Activated CD8-positive, alpha-beta memory T cell treated with anti-CD3 and anti-CD28 coated beads, Interleukin-2, amount 50 U/mL, for 4 hours (primary cell): Measurements from ENCODE around the gene TNFRSF1B.

ENCODE experiments used
- DNase-seq: peaks from one replicate; pipeline ENCODE4 v3.0.0-alpha.2; 2020

Gene TNFRSF1B

DNA sequence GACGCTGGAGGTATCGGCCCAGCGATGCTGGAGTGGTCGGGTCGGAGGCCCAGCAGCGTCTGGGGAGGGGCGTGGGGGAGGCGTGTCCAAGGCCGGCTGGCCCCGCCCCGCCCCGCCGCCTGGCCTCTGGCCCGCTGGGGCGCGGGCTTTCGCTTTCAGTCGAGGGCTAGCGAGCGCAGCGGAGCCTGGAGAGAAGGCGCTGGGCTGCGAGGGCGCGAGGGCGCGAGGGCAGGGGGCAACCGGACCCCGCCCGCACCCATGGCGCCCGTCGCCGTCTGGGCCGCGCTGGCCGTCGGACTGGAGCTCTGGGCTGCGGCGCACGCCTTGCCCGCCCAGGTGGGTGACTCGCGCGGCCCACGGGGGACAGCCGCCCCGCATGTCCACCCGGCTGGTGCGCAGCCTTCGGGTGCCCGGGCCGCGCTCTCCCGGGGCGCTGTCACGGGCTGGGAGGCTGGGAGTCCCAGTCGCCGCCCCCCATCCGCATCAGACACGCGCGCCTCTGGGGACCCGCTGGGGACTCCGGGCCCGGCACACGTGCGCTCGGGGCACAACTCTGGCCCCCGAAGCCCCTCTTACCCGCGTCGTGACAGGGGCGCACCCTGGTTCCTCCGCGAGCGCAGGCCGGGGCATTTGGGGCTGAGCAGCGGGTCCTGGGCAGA is at the start of gene TNFRSF1B:
Gene TNFRSF1B (plus strand): TSS at position 158 of the 659 bp plus-strand sequence. CDS start 101 bp downstream, at position 259.
- peak; percentile 77 for DNase-seq

DNA sequence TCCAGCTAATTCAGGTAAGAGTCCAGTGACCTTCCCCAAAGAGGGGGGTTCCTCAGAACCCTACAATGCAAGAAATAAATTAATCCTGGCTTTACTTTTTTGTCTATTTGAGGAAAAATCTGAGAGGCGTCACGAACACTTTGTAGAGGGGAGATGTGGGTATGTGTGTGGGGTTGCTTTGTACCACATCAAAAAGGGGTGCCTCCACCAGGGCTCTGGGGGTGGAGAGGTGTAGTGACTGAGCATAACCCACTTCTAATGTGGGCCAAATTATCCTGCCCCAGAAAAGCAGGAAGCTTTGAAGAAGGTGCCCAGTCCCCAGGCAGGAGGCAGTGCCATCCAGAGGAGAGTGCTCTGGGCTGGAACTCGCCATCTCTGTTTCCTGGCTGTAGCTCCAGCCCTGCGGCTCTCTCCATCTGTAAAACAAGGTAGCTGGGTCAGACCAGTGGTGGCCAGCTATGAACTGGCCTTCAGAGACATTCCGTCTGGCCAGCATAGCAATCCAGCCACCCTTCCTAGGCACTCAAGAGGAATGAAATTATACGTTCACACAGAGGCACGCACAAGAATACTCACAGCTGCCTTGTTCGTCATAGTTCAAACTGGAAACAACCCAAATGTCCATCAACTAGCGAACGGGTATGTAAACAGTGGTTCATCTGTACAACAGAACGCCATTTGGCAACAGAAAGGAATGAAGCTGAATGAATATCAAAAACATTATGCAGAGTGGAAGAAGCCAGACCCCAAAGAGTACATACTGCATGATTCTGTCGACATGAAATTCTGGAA is 45.4 kb upstream of the TNFRSF1B start:
- no peak for DNase-seq

GRCh38 chr1:12123172-12123571 is 43.6 kb upstream of the TNFRSF1B start:
- no peak for DNase-seq

- DNase-seq = peak; percentile 83
Observed at GRCh38 chr1:12124693-12125421, 41.9 kb upstream of the TNFRSF1B start.

DNA sequence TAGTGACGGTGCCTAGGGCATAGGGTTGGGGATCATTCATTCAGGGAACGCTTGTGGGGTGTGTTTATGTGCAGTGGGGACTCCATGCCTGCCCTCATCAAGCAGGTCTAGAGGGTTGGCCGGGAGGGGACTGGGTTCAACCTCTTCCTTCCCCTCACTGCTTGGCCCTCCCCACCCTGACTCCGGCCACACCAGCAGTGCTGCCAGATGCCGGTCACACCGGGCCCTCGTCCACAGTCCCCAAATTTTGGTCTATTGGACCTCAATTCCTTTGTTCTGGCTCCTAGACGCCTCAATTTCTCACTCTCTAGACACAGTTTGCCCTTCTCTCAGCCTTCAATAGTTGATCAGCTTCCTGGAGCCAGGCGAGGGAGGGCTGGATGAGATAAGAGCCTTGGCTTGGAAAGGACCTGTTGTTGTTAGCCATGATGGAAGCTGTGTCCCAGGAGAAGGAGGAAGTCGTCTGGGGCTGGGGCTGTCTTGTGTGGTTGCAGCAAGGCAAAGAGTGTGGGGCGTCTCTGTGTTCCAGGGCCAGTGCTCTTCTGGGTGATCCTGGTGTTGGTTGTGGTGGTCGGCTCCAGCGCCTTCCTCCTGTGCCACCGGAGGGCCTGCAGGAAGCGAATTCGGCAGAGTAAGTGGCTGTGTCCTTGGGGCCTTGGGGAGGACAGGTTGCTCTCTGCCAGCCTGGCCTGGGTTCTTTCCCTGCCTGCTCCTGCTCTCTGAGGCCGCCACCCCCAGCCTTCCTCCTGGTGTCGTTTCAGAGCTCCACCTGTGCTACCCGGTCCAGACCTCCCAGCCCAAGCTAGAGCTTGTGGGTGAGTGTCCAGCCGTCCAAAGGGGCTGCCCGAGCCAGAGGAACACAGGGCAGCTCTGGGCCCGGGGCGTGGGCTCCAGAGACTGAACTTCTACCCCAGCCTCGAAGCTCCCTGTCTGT is 41.1 kb upstream of the TNFRSF1B start:
- DNase-seq = no peak

- no peak for DNase-seq
Observed at GRCh38 chr1:12126781-12127180, 40.0 kb upstream of the TNFRSF1B start.

GRCh38 chr1:12127206-12127810 is 39.5 kb upstream of the TNFRSF1B start:
- no peak for DNase-seq

DNA sequence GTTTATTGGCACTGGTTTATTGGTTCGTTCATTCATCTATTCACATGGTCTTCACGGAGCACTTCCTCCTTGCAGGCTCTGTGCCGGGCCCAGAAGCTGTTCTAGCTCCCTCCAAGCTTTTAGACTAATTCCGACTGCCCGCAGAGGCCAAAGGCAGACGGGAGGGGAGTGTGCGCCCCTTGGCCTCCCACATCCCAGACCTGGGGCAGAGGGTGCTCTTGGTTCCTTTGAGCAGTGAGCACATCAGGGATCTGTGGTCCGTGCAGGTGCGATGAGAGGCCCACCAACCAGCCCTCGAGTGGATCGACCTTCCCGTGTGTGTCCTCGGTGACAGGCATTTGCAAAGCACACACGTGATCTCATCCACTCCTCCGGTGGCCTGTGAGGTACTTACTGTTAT is 38.7 kb upstream of the TNFRSF1B start:
- DNase-seq = no peak

- no peak for DNase-seq
Observed at GRCh38 chr1:12129624-12130023, 37.2 kb upstream of the TNFRSF1B start.

- no peak for DNase-seq
Observed at GRCh38 chr1:12130466-12131130, 36.2 kb upstream of the TNFRSF1B start.

DNA sequence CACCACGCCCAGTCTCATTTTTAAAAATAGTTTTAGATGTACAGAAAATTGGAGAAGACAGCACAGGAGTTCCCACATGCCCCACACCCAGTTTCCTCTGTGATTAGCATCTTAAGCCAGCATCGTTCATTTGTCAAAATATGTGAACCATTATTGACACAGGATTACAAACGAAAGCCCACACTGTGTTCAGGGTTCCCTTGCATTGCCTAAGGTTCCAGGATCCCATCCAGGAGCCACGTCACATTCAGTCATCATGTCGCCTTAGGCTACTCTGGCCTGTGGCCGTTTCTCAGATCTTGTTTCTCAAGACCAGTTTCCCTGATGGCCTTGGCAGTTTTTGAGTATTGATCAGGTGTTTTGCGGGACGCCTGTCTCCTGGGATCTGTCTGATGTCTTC is 34.7 kb upstream of the TNFRSF1B start:
- no peak for DNase-seq

DNA sequence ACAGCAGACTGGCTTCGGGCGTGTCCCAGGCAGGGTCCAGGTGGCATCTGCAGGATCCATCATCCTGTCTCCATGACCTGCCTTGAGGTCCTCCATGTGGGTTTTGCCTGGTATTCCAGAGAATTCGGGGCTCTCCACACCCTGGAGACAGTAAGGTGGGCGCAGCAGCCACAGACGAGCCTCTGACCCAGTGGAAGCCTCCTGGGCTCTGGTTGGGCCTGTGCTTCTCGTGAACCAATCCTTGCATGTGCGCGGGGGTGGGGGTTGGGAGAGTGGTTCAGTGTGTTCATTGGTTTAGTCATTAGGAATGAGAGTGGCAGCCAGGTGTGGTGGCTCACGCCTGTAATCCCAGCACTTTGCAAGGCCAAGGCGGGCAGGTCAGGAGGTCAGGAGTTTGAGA is 32.1 kb upstream of the TNFRSF1B start:
- no peak for DNase-seq

DNA sequence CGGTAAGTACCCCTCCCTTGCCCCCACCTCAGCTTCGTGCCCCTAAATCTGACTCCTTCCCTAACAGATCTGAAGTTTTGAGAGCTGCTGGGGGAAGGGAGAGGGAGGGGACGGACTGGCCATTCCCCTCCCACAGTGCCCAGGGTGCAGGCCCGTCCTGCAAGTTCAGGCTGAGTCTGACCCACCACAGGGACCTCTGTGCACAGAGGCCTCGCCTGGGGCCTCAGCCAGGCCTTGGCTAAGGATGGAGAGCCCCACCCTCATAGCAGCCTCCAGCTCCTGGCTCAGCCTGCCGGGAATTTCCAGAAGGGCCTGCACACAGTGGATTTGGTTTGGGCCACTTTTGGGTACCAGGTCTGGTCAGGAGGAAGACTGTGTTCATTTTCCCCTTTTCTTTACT is 31.2 kb upstream of the TNFRSF1B start:
- no peak for DNase-seq

DNA sequence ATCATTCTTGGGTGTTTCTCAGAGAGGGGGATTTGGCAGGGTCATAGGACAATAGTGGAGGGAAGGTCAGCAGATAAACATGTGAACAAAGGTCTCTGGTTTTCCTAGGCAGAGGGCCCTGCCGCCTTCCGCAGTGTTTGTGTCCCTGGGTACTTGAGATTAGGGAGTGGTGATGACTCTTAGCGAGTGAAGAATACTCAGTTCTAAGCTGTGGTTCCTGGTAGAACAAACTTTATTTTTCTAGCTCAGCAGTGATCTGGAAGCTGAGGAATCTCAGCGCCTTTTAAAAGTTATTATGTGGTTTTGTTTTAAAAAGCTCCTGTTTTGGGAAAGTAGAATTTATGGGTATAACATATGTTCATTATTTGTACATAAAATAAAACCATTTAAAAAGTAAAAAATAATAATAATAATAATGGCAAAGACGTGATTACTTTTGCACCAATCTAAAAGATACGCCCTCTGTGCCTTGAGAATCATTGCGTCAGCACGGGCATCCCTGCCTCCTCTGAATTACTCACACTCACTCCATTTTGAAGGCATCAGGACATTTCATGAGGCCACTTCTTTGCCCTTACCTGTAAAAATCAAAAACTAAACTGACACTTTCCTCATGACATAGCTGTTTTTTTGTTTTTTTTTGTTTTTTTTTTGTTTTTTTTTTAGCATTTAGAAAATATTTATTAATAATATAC is 29.7 kb upstream of the TNFRSF1B start:
- no peak for DNase-seq

GRCh38 chr1:12138196-12139168 is 28.3 kb upstream of the TNFRSF1B start:
- no peak for DNase-seq

- DNase-seq = no peak
Observed at GRCh38 chr1:12140016-12140415, 26.8 kb upstream of the TNFRSF1B start.

- no peak for DNase-seq
Observed at GRCh38 chr1:12140515-12141162, 26.2 kb upstream of the TNFRSF1B start.

DNA sequence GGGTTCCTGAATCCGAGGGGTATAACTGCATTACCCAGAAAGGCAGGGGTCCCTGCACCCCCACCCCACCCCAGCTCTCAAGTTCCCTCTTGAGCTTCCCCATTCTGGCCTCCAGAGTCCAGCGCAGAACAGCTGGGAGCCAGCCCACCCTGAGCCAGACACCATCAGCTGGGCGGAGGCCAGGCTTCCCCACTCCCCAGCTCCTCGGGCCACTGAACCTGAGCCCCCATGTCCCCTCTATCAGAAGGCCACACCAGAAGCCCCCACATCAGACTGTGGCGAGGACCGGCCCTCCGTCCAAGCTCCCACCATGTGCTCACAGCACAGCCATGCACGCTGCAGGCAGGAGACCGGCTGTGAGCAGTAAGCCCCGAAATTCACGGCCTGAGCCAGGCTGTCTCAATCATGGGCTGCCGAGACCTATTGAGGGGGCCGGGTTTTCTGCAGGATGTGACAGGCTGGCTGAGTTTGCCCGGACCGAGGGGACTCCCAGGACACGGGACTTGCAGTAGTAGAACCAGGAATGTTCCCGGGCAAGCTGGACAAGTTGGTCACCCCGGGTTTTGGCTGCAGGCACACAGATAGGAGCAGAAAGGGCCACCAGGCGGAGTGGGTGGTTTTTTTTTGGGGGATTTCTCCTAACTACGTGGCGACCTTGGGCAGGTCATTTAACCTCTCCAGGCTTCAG is 25.5 kb upstream of the TNFRSF1B start:
- DNase-seq = no peak
